Measurements from ENCODE around the gene SLC22A8. TPM values are rescaled to one million over a fixed set of nuclear protein-coding genes. Genes with fewer than 3 reads are reported as not detected.

The SLC22A8 gene
- total RNA-seq, 1 donor from 2014 or later = not detected

- TF ChIP-seq CTCF (IDR thresholded peaks at IDR 0.05; ENCODE audit: insufficient read depth, low read length, poor library complexity, severe bottlenecking) = no peak
- no peak for DNase-seq (ENCODE audit: low read depth)
- no peaks in the 10 kb centered on the region for H3K36me3 ChIP-seq (ENCODE audit: control insufficient read depth, insufficient read depth, low read length)
- no peaks in the 10 kb centered on the region for H3K27me3 ChIP-seq (ENCODE audit: control insufficient read depth, insufficient read depth, low read length)
- no peak overlapping the region for H3K4me3 ChIP-seq (ENCODE audit: low read depth, low read length)
Measured at GRCh38 chr11:62965574-62965973, 50.1 kb downstream of the SLC22A8 start.

DNA sequence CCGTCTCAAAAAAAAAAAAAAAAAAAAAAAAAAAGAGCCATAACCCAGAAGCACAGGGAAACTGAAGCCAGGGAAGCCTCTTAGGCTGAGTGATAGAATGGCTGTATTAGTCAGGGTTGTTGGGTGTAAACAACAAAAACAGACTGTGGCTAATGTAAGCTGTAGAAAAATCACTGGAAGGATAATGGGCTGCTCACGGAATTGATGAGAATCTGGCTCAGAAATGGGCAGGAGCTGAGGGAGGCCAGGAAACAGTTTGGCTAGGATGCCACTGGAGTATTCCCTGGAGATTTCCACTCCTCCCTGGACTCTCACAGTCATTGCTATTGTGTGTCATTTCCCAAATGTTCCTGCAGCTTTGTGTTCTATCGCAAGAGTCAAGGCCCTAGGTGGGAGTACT lies 53.2 kb downstream of the SLC22A8 start:
- H3K36me3 ChIP-seq (ENCODE audit: control insufficient read depth, insufficient read depth, low read length) = no peaks in the 10 kb centered on the region
- no peak overlapping the region for H3K4me3 ChIP-seq (ENCODE audit: low read depth, low read length)
- TF ChIP-seq CTCF (IDR thresholded peaks at IDR 0.05; ENCODE audit: insufficient read depth, low read length, poor library complexity, severe bottlenecking) = no peak
- DNase-seq (ENCODE audit: low read depth) = no peak
- H3K27me3 ChIP-seq (ENCODE audit: control insufficient read depth, insufficient read depth, low read length) = no peaks in the 10 kb centered on the region

DNA sequence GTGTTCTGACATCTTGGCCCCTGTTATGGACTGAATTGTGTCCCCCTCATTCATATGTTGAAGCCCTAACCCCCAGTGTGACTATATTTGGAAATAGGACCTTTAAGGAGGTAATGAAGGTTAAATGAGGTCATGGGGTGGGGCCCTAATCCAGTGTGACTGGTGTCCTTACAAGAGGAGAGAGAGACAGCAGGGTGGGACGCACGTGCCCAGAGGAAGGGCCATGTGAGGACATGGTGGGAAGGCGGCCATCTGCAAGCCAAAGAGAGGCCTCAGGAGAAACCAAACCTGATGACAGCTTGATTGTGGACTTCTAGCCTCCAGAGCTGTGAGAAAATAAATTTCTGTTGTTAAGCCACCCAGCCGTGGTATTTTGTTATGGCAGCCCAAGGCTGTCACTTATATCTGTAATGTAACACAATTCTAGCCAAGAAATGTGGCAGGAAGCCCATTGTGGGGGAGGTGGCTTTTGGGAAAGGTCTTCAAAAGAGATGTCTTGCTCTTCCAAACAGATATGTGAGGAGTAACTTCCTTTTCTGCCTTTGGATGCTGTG lies 54.5 kb downstream of the SLC22A8 start:
- no peak for TF ChIP-seq CTCF (IDR thresholded peaks at IDR 0.05; ENCODE audit: insufficient read depth, low read length, poor library complexity, severe bottlenecking)
- H3K36me3 ChIP-seq (ENCODE audit: control insufficient read depth, insufficient read depth, low read length) = no peaks in the 10 kb centered on the region
- H3K27me3 ChIP-seq (ENCODE audit: control insufficient read depth, insufficient read depth, low read length) = no peaks in the 10 kb centered on the region
- DNase-seq (ENCODE audit: low read depth) = no peak
- H3K4me3 ChIP-seq (ENCODE audit: low read depth, low read length) = no peak overlapping the region

GRCh38 chr11:62959422-62959980 lies 56.1 kb downstream of the SLC22A8 start:
- no peaks in the 10 kb centered on the region for H3K27me3 ChIP-seq (ENCODE audit: control insufficient read depth, insufficient read depth, low read length)
- DNase-seq (ENCODE audit: low read depth) = no peak
- no peak overlapping the region for H3K4me3 ChIP-seq (ENCODE audit: low read depth, low read length)
- H3K36me3 ChIP-seq (ENCODE audit: control insufficient read depth, insufficient read depth, low read length) = no peaks in the 10 kb centered on the region
- no peak for TF ChIP-seq CTCF (IDR thresholded peaks at IDR 0.05; ENCODE audit: insufficient read depth, low read length, poor library complexity, severe bottlenecking)

DNA sequence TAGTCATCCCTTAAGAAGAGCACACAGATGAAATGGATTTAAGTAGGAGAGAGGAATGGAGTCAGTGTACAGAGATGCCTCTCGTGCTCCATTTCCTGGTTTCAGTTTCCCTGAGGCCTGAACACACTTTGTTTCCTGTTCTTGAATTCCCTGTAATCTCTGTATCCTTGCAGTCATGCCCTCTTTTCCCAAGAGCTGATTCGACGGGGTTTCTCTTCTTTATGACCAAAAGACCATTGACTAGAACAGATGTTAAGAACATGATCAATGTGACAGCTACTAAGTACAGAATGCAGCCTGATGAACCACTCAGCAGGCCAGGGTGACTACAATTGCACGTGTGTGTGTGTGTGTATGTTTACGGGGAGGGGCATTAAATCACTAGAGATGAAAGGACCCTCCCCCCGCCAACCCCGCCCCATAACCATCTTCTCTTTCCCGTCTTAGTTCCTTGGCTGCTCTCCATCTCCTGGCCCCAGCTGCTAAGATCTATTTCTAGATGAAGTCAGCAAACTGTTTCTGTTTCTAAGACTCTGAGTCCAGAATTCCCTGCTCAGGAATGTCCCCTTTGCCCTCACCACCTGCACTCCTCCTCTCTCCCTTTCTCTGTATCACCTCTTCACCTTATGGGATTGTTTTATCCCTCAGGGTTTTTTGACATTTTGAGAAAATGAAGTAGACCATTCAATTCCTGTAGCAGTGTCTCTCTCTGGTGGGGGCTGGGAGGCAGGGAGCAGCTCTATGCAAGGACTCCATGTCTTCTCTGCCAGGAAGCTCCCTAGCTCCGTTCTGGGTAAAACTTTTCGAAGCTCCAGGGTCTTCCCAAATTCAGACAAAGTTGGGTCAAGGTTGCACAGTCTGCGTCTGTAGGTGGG lies 56.9 kb downstream of the SLC22A8 start:
- no peaks in the 10 kb centered on the region for H3K36me3 ChIP-seq (ENCODE audit: control insufficient read depth, insufficient read depth, low read length)
- DNase-seq (ENCODE audit: low read depth) = no peak
- no peak overlapping the region for H3K4me3 ChIP-seq (ENCODE audit: low read depth, low read length)
- no peaks in the 10 kb centered on the region for H3K27me3 ChIP-seq (ENCODE audit: control insufficient read depth, insufficient read depth, low read length)
- TF ChIP-seq CTCF (IDR thresholded peaks at IDR 0.05; ENCODE audit: insufficient read depth, low read length, poor library complexity, severe bottlenecking) = no peak

Measured in kidney epithelial cell (primary cell).